ENCODE measurements around the gene ARID1B.

The ARID1B gene

GRCh38 chr6:157230910-157231309 lies 453.7 kb downstream of the ARID1B start:
- no peak for DNase-seq (ENCODE audit: low read depth in 1 of 2, low spot score in 1 of 2)

GRCh38 chr6:157232161-157232895 lies 455.1 kb downstream of the ARID1B start:
- no peak for DNase-seq (ENCODE audit: low read depth in 1 of 2, low spot score in 1 of 2)

GRCh38 chr6:157233156-157233555 lies 456.0 kb downstream of the ARID1B start:
- DNase-seq (ENCODE audit: low read depth in 1 of 2, low spot score in 1 of 2) = no peak

GRCh38 chr6:157233686-157234085 lies 456.5 kb downstream of the ARID1B start:
- DNase-seq (ENCODE audit: low read depth in 1 of 2, low spot score in 1 of 2) = no peak

GRCh38 chr6:157235600-157236039 lies 458.4 kb downstream of the ARID1B start:
- peak in 1 of 2 donors; percentile 26 for DNase-seq (ENCODE audit: low read depth in 1 of 2, low spot score in 1 of 2)

GRCh38 chr6:157236040-157236725 lies 459.0 kb downstream of the ARID1B start:
- no peak for DNase-seq (ENCODE audit: low read depth in 1 of 2, low spot score in 1 of 2)

GRCh38 chr6:157238346-157238745 lies 461.2 kb downstream of the ARID1B start:
- DNase-seq (ENCODE audit: low read depth in 1 of 2, low spot score in 1 of 2) = no peak

GRCh38 chr6:157239148-157239547 lies 462.0 kb downstream of the ARID1B start:
- DNase-seq (ENCODE audit: low read depth in 1 of 2, low spot score in 1 of 2) = no peak

GRCh38 chr6:157239671-157240058 lies 462.5 kb downstream of the ARID1B start:
- DNase-seq (ENCODE audit: low read depth in 1 of 2, low spot score in 1 of 2) = no peak

GRCh38 chr6:157240059-157240959 lies 463.1 kb downstream of the ARID1B start:
- no peak for DNase-seq (ENCODE audit: low read depth in 1 of 2, low spot score in 1 of 2)

GRCh38 chr6:157240960-157241311 lies 463.8 kb downstream of the ARID1B start:
- DNase-seq (ENCODE audit: low read depth in 1 of 2, low spot score in 1 of 2) = no peak

- no peak for DNase-seq (ENCODE audit: low read depth in 1 of 2, low spot score in 1 of 2)
These were observed 465.6 kb downstream of the ARID1B start for GRCh38 chr6:157242791-157243190.

GRCh38 chr6:157244175-157244574 lies 467.0 kb downstream of the ARID1B start:
- DNase-seq (ENCODE audit: low read depth in 1 of 2, low spot score in 1 of 2) = no peak

GRCh38 chr6:157244780-157245179 lies 467.6 kb downstream of the ARID1B start:
- DNase-seq (ENCODE audit: low read depth in 1 of 2, low spot score in 1 of 2) = no peak

- no peak for DNase-seq (ENCODE audit: low read depth in 1 of 2, low spot score in 1 of 2)
These were observed 468.3 kb downstream of the ARID1B start for GRCh38 chr6:157245436-157245835.

- no peak for DNase-seq (ENCODE audit: low read depth in 1 of 2, low spot score in 1 of 2)
These were observed 469.0 kb downstream of the ARID1B start for GRCh38 chr6:157246048-157246630.

- DNase-seq (ENCODE audit: low read depth in 1 of 2, low spot score in 1 of 2) = no peak
These were observed 469.8 kb downstream of the ARID1B start for GRCh38 chr6:157246771-157247484.

GRCh38 chr6:157248264-157248663 lies 471.1 kb downstream of the ARID1B start:
- no peak for DNase-seq (ENCODE audit: low read depth in 1 of 2, low spot score in 1 of 2)

- DNase-seq (ENCODE audit: low read depth in 1 of 2, low spot score in 1 of 2) = no peak
These were observed 472.6 kb downstream of the ARID1B start for GRCh38 chr6:157249826-157250225.

- no peak for DNase-seq (ENCODE audit: low read depth in 1 of 2, low spot score in 1 of 2)
These were observed 474.5 kb downstream of the ARID1B start for GRCh38 chr6:157251586-157252247.

Data from activated T-helper 1 cell treated with anti-CD3 and anti-CD28 coated beads, Interleukin-2, amount 50 U/mL, for 16 hours (primary cell).